ENCODE results near the gene POLR2A.

The POLR2A gene

DNA sequence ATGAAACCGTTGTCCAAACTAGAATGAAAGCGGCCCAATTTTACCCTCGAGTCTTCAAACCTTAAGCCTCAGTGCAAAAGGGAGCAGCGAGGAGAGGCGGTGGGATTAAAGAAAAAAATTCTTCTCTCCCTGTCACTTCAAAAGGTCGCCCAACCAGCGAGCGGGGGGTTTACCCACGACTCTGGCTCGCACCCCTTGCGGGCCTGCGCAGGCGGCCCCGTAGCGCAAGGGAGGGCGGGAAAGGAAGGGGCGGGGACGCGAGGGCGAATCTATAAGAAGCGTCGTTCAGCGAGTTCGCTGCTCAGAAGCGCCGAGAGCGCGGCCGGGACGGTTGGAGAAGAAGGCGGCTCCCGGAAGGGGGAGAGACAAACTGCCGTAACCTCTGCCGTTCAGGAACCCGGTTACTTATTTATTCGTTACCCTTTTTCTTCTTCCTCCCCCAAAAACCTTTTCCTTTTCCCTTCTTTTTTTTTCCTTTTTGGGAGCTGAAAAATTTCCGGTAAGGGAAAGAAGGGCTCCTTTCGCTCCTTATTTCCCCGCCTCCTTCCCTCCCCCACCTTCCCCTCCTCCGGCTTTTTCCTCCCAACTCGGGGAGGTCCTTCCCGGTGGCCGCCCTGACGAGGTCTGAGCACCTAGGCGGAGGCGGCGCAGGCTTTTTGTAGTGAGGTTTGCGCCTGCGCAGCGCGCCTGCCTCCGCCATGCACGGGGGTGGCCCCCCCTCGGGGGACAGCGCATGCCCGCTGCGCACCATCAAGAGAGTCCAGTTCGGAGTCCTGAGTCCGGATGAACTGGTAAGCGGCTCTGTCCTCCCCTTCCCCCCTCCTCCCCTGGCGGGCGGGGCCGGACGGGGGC is at the start of gene POLR2A:
TSS of gene POLR2A (plus strand) at position 300 of the 852 bp plus-strand sequence.
- peak; percentile 97 for DNase-seq

DNA sequence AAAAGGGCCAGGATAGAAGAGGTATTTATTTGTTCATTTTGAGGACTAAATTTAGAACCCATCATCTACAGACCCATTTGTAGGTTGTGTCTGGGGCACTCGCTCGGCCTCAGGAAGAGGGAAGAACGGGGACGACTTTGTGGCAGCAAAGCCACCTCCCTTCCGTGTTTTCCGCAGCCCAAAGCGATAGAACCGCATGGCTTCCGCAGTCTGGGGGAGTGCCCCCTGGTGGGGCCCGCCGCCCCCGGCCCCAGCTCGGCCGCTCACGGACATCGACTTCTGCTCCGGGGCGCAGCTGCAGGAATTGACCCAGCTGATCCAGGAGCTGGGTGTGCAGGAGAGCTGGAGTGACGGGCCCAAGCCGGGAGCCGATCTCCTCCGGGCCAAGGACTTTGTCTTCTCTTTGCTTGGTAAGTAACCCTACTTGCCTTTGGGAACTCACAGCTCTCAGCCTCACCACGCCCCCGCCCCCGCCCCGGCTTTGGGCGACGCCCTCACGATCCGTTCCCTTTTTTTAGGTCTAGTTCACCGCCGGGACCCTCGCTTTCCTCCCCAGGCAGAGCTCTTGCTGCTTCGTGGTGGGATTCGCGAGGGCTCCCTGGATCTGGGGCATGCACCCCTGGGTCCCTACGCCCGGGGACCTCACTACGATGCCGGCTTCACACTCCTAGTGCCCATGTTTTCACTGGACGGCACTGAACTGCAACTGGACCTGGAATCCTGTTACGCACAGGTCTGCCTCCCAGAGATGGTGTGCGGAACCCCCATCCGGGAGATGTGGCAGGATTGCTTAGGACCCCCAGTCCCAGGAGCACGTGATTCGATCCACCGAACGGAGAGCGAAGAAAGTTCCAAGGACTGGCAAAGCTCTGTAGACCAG is 48.2 kb upstream of the POLR2A start:
- peak; percentile 62 for DNase-seq

DNA sequence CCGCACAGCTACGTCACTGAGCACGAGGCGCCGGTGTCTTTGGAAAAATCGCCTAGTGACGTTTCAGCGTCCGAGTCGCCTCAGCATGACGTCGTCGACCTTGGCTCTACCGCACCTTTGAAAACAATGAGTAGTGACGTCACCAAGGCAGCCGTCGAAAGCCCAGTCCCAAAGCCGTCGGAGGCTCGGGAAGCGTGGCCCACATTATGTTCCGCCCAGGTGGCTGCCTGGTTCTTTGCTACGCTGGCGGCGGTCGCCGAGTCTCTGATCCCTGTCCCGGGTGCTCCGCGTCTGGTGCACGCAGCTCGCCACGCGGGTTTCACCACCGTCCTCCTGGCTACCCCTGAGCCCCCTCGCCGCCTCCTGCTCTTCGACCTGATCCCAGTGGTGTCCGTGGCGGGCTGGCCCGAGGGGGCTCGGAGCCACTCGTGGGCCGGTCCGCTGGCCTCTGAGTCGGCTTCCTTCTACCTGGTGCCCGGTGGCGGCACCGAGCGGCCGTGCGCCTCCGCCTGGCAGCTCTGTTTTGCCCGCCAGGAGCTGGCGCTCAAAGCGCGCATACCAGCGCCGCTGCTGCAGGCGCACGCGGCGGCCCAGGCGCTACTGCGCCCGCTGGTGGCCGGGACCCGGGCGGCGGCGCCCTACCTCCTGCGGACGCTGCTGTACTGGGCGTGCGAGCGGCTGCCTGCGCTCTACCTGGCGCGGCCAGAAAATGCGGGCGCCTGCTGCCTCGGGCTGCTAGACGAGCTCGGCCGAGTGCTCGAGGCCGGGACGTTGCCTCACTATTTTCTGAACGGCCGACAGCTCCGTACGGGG is 47.4 kb upstream of the POLR2A start:
- DNase-seq = peak; percentile 82

DNA sequence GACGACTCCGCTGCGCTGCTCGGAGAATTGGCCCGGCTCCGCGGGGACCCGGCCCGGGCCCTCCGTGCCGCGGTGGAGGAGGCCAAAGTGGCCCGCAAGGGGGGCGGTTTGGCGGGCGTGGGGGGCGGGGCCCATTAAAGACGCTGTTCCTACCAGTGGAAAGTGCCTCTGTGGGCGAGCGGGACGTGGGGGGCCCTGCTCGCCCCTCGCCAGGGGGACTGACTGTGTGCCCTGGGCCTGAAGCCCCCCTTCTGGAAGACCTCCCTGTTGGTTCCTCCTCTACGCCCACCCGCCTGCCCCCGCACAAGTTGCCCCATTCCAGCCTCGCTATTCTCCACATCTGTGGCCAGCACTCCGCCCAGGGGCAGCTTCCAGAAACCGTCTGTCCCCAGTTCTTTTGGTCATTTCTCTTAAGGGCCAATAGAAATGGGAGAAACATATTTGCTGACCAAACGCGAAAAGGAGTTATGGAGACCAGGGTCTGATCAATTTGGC is 46.8 kb upstream of the POLR2A start:
- no peak for DNase-seq

DNA sequence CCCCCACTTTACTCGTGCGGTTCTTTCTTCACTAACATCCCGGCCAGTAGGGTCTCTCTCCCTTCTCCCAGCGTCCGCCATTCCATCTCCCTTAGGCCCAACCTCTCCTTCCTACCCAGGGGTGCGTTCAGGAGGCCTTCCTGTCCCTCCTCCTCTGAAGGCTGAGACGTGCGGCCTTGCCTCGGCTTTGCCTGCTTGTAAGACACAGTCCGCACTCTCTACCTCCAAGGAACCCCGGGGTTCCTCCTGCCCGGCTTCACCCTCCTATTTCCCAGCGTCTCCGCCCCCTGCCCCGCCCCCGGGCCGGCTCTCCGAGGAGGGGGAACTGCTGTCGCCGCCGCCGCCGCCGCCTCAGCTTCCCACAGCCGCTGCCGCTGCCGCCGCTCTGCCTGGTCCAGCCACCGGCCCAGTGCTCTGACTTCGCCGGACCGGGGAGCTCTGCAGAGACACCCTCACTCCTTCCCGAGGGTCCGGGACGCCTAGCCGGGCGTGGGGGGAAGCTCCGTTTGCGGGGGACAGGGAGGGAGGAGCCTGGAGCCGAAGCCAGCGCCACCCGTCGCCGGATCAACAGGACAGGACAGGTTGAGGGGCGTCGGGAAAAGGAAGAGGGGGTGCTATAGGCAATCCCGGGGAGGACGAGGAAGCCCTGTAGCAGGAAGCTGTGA is 46.1 kb upstream of the POLR2A start:
- peak; percentile 58 for DNase-seq

DNA sequence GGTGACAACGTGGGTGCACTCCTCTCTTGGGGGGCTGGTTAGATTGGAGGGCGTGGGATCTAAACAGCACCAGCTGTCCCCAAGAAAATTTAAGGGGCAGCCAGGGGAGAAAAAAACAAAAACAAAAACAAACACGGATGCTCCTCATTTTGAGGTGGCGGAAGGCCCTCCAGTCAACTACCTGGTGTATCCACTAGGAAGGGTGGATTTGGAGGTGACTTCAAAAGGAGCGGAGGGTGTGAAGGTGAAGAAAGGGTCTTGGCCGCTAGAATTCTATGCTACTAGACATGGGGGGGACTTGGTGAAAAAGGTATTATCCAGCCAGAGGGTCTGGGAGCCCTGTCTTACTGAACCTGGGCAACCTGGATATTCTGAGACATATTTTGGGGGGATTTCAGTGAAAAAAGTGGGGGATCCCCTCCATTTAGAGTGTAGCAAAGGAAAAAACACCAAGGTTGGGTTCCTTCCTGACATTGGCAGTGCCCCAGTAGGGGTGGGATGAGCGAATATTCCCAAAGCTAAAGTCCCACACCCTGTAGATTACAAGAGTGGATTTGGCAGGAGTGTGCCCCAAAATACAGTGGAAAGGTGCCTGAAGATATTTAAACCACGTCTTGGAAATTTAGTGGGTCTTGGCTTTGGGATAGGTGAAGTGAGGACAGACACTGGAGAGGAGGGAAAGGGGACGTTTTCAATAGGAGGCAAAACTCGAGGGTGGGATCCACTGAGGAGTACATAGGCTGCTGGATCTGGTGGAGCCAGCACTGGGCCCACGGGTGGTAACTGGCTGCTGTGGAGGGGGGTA is 45.3 kb upstream of the POLR2A start:
- DNase-seq = no peak

DNA sequence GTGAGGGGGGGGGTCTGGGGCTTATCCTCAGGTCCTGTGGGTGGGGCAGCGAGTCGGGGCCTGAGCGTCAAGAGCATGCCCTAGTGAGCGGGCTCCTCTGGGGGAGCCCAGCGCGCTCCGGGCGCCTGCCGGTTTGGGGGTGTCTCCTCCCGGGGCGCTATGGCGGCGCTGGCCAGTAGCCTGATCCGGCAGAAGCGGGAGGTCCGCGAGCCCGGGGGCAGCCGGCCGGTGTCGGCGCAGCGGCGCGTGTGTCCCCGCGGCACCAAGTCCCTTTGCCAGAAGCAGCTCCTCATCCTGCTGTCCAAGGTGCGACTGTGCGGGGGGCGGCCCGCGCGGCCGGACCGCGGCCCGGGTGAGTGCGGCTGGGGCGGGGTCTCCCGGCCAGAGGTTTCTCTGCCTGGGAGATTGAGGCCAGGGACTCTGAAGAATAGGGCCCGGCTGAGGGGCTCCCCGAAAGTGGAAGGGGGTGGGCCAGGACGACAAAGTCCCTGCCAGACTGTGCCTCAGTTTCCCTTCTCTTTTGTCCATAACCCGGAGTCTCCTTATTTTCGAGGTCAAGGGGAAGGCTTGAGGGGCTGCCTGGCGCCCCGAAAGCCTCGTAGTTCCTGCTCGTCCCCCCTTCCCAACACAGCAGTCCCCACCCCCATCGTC is 44.6 kb upstream of the POLR2A start, which contains the start of gene FGF11:
TSS of gene FGF11 (plus strand) at position 51 of the 651 bp plus-strand sequence. CDS start at position 160, 109 bp downstream.
- DNase-seq = no peak

DNA sequence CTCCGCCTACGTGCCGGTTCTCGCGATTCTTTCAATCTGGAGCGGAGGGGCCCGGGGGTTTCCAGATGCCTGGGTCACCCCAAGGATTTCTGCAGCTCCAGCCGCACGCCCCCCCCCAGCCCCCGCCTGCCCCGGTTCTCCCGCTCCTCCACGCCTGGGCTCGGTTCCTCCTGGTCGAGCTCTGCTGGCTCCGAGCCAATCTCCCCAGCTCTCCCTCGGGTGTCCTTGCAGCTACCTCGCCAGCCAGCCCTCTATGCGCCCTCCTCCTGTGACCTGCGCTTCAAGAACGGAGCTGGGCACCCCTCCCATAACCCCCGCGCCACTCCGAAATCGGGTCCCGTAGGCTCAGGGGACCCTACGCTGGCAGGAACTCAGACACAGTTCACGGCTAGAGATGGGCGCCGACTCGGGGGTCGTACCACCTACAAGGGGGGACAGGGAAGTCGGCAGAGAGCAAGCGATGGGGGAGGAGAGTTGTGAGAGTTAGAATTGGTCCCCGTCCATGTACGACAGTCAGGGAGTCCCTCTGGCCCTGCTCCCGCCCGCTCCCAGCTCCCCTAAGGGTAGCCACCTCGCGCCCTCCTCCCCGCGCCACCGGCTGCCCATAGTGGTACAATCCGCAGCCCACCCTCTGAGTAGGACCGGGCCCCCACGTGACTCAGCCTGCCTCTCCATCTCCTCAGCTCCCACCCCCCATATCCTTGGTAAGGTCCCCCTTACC is 43.9 kb upstream of the POLR2A start:
- peak; percentile 18 for DNase-seq

DNA sequence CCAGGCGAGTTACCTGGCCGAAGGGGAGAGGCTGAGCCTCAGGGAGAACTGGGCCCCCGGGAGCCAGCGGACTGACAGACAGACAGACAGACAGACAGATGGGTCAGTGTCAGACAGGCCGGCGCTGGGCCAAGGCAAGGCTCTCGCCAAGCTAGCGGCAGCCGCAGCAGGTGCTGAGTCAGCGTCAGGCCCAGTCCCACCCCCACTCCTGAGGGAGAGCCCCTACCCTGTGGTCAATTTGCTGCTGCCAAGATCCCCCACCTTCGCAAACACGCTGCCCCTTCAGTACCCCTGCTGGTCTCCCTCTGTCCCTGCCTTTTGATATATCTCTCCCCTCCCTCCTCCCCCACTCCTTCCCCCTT is 43.4 kb upstream of the POLR2A start:
- DNase-seq = peak; percentile 23

DNA sequence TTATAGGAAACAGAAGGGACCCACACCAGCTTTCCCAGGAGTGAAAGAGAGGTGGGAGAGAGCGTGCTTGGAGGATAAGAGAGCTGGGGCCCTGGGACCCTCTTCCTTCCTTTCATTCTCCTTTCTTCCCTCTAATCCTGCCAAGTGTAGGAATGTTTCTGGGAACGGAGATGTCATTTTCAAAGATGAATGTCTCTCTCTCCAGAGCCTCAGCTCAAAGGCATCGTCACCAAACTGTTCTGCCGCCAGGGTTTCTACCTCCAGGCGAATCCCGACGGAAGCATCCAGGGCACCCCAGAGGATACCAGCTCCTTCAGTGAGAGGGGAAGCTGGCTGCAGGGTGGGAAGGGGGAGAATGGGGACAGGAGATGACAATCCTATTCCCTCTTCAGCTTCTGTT is 42.9 kb upstream of the POLR2A start:
- no peak for DNase-seq

DNA sequence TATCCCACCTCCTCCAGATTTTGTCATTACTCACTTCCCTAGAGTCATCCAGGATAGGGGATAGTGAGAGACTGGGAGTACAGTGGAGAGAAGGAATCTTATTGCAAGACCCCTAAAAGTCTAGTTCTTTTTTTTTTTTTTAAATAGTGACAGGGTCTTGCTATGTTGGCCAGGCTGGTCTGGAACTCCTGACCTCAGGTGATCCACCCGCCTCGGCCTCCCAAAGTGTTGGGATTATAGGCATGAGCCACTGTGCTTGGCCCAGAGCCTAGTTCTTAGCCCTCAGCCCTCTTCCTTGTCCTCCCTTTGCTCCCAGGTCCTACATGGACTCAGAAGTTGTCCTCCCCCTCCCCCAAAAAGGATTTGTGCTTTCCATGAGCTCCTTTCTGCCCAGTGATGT is 42.0 kb upstream of the POLR2A start:
- no peak for DNase-seq

DNA sequence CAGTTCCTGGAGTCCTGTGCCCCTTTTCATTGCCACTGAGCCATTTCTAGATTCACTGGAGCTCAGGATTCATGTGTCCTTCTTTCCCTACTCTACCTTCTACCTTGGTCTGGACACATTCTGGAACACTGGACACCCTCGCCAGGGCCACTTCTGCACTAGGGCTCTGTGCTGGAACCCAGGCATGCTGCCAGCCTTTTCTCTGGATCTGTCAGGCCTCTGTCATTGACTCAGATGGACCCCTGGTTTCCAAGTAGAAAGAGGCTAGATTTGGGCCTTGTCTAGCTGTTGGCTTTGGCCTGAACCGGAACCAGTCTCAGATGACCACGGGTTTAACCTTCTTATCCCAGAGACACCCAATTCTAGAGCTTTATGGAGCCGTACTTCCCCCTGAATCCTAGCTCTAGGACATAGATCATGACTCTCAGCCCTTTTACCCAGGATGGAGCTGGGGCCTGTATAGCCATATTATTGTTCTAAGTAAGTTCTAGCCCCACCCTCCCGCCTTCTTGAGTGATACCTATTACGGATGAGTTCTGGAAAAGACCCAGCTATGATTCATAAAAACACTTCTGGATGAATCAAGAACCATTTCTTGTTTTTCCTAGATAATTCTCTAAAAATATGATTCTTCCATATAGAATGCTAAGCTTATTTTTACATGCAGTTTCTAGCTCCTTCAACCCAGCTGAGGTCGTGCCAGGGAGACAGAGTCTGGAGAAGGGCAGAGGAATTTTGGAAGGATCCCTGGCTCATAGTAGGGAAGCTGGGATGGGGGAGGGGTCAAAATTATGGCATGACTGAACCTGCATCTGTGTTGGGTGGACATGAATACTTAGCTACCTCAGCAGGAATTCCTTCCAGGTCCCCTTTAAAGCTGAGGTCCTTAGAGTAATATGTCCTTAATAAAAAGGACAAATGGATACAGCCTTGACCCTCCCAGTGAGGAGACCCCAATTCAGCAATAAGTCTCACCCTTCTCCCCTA is 40.4 kb upstream of the POLR2A start:
- no peak for DNase-seq

DNA sequence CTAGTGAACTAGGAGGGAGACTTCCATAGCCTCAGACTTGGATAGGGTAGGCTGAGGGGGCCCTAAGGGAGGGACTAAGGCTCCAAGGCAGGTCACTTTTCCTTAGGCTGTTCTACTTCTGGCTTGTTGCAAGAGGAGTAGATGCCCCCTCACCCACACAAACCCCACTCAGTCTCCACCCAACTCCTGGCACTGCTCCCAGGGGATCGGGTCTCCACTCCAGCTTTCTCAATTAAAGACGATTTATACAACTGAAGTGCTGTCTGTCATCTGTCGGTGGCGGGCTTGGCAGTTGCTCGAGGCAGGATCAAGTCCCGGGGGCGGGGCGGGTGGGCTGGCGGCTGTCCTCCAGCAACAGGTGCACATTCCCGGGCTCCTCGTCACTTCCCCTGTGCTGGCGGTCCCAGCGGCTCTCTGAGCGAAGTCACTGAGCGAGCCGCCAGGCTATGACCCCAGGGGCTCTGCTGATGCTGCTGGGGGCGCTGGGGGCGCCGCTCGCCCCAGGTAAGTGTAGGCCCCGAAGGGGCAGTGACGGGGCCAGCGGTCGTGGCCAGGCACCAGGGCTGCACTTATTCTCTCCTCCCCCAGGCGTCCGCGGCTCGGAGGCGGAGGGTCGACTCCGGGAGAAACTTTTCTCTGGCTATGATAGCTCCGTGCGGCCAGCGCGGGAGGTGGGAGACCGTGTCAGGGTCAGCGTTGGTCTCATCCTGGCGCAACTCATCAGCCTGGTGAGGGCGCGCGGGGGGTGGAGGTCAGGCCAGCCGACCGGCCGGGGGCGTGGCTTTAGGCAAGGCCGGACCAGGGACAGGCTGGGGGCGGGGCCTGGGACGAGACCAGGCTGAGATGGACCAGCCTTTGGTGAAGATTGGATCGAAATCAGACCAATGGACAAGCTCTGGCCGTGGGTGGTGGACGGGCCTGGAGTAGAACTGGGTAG is 39.2 kb upstream of the POLR2A start, which contains the start of gene CHRNB1:
TSS of gene CHRNB1 (plus strand) at position 380 of the 937 bp plus-strand sequence. CDS start at position 447, 67 bp downstream.
- no peak for DNase-seq

DNA sequence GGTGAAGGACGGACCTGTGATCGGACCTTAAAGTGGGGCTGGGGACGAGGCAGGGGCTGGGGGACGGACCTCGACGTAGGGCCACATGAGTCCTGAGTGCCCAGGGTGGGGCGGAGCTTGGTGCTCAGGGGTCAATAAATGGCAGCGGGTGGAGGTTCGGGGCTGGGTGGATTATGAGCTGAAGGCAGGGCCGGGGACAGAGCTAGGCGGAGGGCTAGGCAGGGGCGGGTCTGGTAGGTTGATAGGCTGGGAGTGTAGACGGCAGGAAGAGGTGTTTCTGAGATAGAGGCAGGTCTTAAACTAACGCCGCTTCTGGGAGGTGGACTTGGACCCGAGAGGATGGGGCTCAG is 38.6 kb upstream of the POLR2A start:
- peak; percentile 36 for DNase-seq

DNA sequence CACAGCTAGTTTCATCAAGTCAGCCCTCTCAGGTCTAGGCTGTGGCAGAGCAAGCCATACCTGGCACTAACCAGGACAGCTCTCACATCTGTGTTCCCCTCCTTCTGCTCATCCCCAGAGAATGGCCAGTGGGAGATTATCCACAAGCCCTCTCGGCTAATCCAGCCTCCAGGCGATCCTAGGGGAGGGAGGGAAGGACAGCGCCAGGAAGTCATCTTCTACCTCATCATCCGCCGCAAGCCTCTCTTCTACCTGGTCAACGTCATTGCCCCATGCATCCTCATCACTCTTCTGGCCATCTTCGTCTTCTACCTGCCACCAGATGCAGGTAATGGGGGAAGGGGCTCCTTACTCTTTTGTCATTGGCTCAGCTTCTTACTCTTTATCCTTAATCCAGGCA is 35.7 kb upstream of the POLR2A start:
- no peak for DNase-seq

DNA sequence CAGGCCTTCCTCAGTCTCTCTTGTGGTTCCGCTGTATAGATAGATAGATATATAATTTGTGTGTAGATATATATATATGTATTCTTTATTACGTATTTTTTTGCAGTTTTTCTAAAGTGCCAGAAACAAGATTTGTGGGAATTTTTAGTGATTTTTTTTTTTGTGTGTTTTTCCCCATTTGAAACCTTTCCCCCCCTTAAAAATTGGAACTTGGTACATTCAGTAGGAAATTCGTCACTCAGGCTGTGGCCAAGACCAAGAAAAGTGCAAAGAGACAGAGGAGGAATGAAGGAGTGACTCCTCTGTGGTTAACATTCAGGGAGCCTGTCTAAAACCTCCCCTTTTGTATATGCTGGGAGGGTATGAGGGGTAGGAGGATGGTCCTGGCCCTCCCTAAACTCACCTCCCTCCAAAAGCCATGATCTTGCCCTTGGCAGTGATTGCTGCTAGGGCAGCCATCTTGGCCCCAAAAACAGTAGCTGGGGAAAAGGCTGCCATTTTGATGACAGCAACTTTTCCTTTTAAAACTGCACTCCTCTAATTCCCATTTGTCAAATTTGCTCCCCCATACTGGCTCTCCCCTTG is 24.1 kb upstream of the POLR2A start:
- no peak for DNase-seq
